ENCODE data around the gene ATP8B3. TPM values are rescaled to one million over a fixed set of nuclear protein-coding genes. Genes with fewer than 3 reads are reported as not detected.

Gene ATP8B3
- total and polyA plus RNA-seq, 9 of the 15 experiments (the other 6 are each of a cell fraction or from before 2014, with no cell fraction given), result 1.2 to 12.3 (median 3.8) TPM

- TF ChIP-seq, protein P1, sequence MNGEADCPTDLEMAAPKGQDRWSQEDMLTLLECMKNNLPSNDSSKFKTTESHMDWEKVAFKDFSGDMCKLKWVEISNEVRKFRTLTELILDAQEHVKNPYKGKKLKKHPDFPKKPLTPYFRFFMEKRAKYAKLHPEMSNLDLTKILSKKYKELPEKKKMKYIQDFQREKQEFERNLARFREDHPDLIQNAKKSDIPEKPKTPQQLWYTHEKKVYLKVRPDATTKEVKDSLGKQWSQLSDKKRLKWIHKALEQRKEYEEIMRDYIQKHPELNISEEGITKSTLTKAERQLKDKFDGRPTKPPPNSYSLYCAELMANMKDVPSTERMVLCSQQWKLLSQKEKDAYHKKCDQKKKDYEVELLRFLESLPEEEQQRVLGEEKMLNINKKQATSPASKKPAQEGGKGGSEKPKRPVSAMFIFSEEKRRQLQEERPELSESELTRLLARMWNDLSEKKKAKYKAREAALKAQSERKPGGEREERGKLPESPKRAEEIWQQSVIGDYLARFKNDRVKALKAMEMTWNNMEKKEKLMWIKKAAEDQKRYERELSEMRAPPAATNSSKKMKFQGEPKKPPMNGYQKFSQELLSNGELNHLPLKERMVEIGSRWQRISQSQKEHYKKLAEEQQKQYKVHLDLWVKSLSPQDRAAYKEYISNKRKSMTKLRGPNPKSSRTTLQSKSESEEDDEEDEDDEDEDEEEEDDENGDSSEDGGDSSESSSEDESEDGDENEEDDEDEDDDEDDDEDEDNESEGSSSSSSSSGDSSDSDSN (IDR thresholded peaks at IDR 0.05; ENCODE audit: borderline replicate concordance in 1 of 2, low read depth in 2 of 2, low read length in 2 of 2), result 0 out of 4 replicates have a peak, but pooled peaks of 1 of the 2 experiments have one; percentile 55
- TF ChIP-seq FOXM1 (IDR thresholded peaks at IDR 0.05; ENCODE audit: low read depth) (no peak), FOXM1 (CRISPR knock-in tag; IDR thresholded peaks at IDR 0.05; ENCODE audit: low read depth) (peak; percentile 86; the same call in 1 of the 2 replicates), ZNF644 (tag; IDR thresholded peaks at IDR 0.05; ENCODE audit: low read depth) (no peak), CBX1 (IDR thresholded peaks at IDR 0.05; ENCODE audit: low read depth) (peak; percentile 97; the same call in 1 of the 2 replicates), TCF7L2 (IDR thresholded peaks at IDR 0.05; ENCODE audit: low read depth, low read length) (no peak), POU5F1 (IDR thresholded peaks at IDR 0.05; ENCODE audit: borderline replicate concordance, low read depth, low read length, partially characterized antibody) (no peak), JUN (IDR thresholded peaks at IDR 0.05; ENCODE audit: borderline replicate concordance, low read depth, low read length) (no peak), JUN (CRISPR knock-in tag; IDR thresholded peaks at IDR 0.05; ENCODE audit: borderline replicate concordance) (0 out of 2 replicates have a peak, but pooled peaks have one; percentile 16), HMG20A (CRISPR knock-in tag; conservative IDR thresholded peaks at IDR 0.05) (no peak), EZH2 (IDR thresholded peaks at IDR 0.05; ENCODE audit: borderline replicate concordance, low read depth, low read length) (no peak), CTBP1 (IDR thresholded peaks at IDR 0.05; ENCODE audit: borderline replicate concordance) (peak; percentile 59), HNRNPK (IDR thresholded peaks at IDR 0.05; ENCODE audit: low read depth, low read length, poor library complexity, severe bottlenecking) (peak; percentile 76), ZBTB12 (CRISPR knock-in tag; IDR thresholded peaks at IDR 0.05) (no peak), CREM (IDR thresholded peaks at IDR 0.05; ENCODE audit: low read depth) (peak; percentile 45; the same call in 1 of the 2 replicates), CHD2 (IDR thresholded peaks at IDR 0.05; ENCODE audit: low read depth, low read length) (peak; percentile 15; the same call in 1 of the 2 replicates), XRCC5 (IDR thresholded peaks at IDR 0.05; ENCODE audit: low read depth, low read length) (peak; percentile 63; the same call in 1 of the 2 replicates), SAP30 (IDR thresholded peaks at IDR 0.05; ENCODE audit: borderline replicate concordance, insufficient read depth, low read depth, low read length, poor library complexity, severe bottlenecking) (no peak), RBM25 (IDR thresholded peaks at IDR 0.05; ENCODE audit: low read depth, low read length, severe bottlenecking) (peak; percentile 22), ZNF384 (IDR thresholded peaks at IDR 0.05; ENCODE audit: low read depth, low read length) (no peak)
- TF ChIP-seq, protein P2, sequence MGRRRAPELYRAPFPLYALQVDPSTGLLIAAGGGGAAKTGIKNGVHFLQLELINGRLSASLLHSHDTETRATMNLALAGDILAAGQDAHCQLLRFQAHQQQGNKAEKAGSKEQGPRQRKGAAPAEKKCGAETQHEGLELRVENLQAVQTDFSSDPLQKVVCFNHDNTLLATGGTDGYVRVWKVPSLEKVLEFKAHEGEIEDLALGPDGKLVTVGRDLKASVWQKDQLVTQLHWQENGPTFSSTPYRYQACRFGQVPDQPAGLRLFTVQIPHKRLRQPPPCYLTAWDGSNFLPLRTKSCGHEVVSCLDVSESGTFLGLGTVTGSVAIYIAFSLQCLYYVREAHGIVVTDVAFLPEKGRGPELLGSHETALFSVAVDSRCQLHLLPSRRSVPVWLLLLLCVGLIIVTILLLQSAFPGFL (CRISPR knock-in tag; IDR thresholded peaks at IDR 0.05), result no peak
These were observed 36.9 kb downstream of the ATP8B3 start (continued) for GRCh38 chr19:1774989-1775772.
